GM12874 (cell line): ENCODE data around the gene HELT.

Experiments used
- TF ChIP-seq, protein P1 (sequence below): IDR thresholded peaks from 2 replicates; pipeline ENCODE4 v1.5.1; 2011; ENCODE audit warnings: low read depth, mild to moderate bottlenecking, control low read depth, low read length, moderate library complexity; ENCODE audit not compliant: insufficient read depth

Gene HELT, protein sequence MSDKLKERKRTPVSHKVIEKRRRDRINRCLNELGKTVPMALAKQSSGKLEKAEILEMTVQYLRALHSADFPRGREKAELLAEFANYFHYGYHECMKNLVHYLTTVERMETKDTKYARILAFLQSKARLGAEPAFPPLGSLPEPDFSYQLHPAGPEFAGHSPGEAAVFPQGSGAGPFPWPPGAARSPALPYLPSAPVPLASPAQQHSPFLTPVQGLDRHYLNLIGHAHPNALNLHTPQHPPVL

DNA sequence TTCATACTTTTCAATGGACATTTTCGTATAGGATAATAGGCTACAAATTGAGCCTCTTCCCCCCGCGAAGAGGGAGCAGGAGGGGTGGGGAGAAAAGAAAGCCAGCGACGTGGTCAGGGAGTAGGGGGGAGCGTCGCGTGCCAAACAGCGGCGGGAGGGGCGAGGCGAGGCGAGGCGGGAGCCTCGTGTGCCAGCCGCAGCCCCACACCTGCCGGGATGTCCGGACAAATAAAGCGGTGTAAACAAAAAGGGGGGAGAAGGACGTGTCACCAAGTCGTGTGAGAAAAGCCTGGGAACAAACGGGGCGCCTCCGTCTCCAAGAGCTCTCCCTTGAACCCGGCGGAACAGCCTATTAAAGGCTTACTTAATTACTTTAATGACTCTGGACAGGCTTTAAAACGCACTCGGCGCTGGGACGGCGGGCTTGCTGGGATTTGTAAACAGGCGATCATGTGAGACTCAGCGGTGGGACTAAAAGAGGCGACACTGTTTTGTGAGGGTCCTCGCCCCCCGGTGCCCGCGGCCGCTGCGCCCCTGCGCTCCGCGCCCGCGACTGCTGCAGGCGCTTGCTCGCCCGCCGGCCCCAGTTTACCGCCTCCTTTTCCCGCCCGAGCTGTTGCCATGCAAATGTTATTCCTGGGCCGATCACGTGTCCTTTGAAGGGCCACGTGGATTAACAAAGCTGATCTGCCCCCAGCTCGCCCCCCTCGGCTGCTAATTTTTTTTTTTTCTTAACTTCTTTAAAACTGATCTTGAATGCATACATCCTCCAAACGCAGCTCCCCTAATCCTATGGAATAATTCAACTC, at the start of gene HELT:
HELT (plus strand) TSS at position 527 of the 809 bp plus-strand sequence. CDS start 439 bp downstream, outside the sequence.
- TF ChIP-seq, protein P1, sequence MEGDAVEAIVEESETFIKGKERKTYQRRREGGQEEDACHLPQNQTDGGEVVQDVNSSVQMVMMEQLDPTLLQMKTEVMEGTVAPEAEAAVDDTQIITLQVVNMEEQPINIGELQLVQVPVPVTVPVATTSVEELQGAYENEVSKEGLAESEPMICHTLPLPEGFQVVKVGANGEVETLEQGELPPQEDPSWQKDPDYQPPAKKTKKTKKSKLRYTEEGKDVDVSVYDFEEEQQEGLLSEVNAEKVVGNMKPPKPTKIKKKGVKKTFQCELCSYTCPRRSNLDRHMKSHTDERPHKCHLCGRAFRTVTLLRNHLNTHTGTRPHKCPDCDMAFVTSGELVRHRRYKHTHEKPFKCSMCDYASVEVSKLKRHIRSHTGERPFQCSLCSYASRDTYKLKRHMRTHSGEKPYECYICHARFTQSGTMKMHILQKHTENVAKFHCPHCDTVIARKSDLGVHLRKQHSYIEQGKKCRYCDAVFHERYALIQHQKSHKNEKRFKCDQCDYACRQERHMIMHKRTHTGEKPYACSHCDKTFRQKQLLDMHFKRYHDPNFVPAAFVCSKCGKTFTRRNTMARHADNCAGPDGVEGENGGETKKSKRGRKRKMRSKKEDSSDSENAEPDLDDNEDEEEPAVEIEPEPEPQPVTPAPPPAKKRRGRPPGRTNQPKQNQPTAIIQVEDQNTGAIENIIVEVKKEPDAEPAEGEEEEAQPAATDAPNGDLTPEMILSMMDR: no peak

DNA sequence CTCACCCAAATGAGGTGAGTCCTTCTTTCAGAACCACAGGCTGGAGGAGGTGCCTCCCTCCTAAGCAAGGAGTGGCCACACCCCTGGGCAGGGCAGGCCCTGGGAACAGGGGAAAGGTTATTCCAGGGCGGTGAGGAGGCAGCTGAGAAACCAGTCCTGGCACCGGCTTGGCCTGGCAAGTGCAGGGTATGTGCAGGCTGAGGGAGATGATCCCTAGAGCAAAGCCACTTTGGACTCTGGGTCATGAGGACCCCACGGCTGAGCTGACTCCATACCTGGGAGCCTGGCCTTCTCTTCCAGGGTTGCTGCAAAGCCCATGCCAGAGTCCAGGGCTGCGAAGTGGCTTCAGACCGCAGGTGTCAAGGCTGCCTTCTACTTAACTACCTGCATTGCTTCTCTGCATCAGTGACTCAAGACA, 49.5 kb upstream of the HELT start:
- TF ChIP-seq, protein P1: no peak

DNA sequence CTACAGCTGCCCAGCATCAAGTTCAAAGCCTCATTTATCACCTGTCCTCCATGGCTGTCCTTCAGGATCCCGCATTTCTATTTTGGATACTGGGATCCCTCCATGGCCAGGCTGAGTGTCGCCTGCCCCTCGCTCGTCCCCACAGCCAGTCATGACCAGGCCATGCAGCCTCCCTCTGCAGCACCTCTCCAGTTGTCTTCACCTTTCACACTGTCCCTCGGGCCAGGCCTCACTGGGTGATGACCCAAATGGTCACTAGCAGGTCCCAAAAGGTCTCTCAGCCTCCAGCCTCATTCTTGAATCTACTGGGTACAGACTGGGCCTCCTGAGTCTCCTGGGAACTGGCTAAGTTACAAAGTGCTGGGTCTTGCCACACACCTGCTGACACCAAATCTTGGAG, 48.7 kb upstream of the HELT start:
- TF ChIP-seq, protein P1: no peak

- TF ChIP-seq, protein P1: no peak
Observed at GRCh38 chr4:184972991-184973390, 45.3 kb upstream of the HELT start.

DNA sequence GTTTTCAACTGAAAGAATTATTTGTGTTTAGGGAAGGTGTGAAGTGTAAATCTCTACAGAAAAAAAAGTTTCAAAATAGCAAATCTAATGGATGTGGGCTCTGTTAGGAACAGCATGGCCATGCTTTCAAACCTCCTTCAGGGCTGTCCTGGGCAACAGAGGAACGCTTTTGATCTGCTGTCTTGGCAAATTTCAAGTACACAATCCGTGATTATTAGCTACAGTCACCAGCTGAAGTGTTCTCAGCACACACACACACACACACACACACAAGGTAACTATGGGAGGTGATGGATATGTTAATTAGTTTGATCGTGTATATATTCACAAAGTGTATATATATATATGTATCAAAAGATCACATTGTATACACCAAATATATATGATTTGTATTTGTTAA, 40.5 kb upstream of the HELT start:
- TF ChIP-seq, protein P1: no peak

GRCh38 chr4:184978211-184978610, 40.1 kb upstream of the HELT start:
- TF ChIP-seq, protein P1: no peak

GRCh38 chr4:184979461-184980124, 38.7 kb upstream of the HELT start:
- TF ChIP-seq, protein P1: no peak
